ENCODE results near the gene MRPL52.

DNA sequence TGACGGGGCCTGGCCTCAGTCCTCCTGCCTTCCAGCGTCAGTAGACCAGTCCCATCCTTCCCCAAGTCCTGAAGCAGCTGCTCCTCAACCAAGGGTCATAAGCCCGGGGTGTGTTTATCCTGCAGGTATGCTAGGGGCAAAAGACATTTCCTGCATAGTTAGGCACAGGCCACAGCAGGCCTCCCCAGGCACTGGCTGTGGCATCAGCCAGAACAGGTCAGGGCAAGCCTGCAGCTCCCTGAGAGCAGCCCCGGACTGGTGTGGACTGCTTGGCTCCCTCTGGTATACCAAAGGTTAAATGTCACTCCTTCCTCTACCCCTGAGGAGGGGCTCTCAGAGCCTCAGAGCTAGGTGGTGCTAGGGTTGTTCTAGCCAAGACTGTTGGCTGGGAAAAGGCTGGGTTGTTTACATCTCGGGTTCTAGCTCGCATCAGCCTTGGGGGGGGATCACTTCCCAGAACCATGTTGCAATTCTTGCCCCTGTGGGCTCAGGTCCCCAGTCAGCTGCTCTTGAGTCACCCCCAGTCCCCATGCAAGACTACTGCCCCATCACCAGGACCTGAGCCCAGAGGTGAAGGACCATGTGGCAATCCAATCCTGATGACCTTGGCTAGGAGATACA, 9.6 kb downstream of the MRPL52 start:
- TF ChIP-seq, protein P1, sequence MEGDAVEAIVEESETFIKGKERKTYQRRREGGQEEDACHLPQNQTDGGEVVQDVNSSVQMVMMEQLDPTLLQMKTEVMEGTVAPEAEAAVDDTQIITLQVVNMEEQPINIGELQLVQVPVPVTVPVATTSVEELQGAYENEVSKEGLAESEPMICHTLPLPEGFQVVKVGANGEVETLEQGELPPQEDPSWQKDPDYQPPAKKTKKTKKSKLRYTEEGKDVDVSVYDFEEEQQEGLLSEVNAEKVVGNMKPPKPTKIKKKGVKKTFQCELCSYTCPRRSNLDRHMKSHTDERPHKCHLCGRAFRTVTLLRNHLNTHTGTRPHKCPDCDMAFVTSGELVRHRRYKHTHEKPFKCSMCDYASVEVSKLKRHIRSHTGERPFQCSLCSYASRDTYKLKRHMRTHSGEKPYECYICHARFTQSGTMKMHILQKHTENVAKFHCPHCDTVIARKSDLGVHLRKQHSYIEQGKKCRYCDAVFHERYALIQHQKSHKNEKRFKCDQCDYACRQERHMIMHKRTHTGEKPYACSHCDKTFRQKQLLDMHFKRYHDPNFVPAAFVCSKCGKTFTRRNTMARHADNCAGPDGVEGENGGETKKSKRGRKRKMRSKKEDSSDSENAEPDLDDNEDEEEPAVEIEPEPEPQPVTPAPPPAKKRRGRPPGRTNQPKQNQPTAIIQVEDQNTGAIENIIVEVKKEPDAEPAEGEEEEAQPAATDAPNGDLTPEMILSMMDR (IDR thresholded peaks at IDR 0.05): no peak
- TF ChIP-seq TCF7L2 (IDR thresholded peaks at IDR 0.05; ENCODE audit: low read depth, low read length) (no peak), POLR2AphosphoS5 (IDR thresholded peaks at IDR 0.05; ENCODE audit: low read depth, low read length) (no peak)
